ENCODE data around the gene SORCS2.

Gene SORCS2

DNA sequence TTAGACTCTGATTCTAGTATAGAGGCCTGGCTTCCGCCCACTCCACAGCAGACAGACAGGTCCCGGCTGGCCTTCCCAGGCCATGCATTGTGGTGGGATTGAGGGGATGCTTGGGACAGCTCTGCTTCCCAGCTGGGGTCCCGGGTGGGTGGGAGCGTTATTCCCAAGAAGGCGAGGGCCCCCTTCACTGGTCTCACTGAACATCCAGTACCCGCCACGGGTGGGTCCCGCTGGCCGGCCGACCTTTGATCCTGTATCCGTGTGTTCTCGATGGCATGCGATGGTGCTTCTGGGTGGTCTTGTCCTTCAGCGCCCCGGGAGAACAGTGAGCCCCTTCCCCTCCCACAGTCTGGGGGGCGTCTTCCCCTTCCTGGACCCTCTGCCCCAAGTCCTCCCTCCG, 515.9 kb downstream of the SORCS2 start:
- no peak for FAIRE-seq

DNA sequence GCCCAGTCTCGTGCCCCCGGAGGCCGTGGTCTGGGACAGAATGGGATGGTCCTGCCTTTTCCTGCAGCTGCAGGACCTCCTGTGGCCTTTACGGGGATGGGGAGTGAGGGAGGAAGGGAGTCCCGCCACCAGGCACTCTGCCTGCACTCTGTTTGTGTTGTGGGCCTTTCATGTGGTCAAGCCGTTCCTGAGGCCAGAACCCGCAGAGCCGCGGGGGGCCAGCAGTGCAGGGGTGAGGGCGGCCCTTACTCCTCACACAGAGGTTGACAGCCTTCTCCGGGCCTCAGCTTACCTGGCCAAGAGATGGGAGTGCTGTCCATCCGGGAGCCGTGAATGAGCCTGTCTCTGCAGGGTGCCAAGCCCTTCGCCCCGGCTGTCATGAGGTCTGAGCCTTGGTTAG, 516.6 kb downstream of the SORCS2 start:
- no peak for FAIRE-seq

DNA sequence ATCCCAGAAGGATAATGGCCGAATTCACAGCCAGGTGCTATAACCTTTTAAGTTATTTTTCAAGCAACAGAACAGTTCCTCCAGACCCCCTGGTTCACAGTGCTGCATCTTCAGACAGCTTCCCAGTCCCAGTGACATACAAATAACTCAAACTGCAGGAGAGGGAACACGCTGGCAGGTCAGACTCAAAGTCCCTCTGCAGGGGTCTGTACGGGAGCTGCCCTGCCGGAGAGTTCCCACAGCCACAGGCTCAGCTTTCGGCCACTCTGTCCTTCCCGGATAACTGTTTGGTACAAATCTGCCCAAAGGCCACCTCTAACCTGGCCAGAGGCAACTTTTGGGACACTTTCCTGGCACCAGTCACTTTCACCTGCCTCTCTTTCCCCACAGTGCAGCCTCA, 517.1 kb downstream of the SORCS2 start:
- FAIRE-seq: no peak

DNA sequence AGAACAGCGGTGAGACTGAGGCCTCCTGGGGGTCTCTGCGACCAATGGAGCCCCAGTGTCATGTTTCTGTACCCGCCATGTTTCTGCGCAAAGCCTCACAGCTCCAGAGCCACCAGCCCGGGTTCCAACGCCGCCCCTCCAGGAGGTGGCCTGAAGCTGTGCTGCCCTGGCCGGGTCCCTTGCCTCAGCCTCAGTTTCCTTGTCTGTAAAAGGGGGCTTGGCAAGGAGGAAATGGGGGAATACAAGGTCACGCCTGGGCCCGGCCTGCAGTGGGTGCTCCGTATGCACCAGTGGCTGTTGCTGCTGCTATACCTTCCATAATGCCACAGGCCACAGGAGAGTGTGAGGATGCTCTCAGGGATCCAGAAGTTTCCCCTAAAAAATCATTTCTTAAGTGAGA, 517.8 kb downstream of the SORCS2 start:
- no peak for FAIRE-seq

DNA sequence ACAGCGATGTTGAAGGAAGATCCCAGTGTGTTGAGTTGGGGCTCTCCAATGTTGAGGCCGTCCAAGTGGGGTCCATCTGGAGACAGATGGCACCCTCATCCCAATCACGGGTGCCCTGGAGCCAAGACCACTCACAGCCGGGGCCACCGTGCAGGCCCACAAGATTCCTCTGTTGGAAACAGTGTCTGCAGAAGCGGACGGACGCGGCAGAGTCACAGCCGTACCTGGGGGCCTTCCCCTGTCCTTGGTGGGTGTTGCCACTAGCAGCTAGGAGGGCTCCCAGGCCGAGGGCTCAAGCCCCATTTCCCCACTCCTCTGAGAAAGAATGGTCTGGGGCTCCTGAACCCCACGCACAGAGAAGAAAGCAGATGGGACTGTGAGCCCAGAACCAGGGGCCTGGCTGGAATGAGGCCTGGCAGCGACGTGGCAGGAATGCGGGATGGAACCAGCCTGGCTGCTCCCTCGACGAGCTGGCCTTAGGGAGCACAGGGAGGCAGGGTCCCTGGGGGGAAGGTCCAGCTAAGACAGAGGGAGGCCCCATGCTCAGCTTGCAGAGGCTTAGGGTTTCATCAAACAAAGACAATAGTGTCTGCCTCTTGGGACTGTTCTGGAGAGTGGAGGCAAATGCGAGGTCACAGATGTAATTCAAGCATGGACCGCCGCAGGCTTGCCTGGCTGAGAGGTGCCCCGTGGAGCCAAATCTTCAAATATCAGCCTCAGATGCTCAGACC, 518.4 kb downstream of the SORCS2 start:
- FAIRE-seq: no peak

DNA sequence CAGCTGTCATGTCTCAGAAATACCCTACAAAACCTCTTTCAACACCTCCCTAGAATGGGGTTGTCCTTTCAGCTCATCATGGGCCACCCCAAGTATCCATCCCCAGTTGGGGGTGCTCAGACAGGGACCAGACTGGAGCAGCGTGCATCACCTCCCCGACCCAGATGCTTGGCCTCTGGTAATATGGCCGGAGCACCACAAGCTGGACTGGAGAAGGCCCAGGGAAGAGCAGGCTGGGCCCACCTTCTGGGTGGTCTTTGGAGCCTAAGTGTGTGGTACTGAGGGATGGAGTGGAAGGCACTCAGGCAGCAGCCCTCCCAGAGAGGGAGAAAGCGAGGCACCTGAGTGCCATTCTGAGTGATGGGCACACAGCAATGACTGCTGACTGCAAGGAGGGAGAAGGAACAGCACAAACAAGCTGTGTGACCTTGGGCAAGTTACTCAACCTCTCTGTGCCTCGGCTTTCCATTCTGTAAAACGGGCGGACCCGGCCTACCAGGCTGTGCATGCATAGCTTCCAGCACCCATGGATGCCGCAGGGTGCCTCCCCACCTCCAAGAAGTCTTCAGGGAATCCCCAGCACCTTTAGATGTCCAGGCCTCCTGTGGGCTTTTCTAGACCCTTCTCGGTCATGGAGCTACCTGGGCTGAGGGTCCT, 519.1 kb downstream of the SORCS2 start:
- no peak for FAIRE-seq

DNA sequence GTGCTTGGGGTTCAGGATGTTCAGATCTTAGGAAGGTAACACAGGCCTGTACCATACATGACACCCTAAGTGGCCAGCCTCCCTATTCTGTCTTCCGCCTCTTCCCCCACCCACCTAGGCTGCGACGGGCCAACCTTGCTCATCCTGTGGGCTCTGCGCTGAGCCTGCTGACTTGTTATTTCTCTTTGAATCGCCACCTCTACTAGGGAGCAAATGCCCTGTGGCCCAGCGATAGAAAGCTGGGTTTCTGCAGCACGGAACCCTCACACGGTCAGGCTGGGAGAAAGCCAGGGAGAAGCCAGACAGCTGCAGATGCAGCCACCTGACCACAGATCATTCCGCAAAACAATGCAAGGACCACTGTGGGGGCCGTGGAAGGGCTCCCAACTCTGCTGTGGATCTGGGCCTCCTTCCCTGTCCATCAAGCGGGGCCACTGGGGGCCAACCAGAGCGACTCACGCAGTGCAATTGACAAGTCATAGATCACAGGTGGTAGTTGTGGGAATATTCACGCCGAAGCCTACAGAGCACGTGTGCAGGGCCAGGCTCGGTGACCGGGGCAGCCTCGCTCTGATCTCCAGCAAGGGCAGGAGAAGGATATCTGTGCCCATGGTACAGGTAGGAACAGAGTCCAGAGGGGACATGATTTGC, 519.8 kb downstream of the SORCS2 start:
- FAIRE-seq: no peak

DNA sequence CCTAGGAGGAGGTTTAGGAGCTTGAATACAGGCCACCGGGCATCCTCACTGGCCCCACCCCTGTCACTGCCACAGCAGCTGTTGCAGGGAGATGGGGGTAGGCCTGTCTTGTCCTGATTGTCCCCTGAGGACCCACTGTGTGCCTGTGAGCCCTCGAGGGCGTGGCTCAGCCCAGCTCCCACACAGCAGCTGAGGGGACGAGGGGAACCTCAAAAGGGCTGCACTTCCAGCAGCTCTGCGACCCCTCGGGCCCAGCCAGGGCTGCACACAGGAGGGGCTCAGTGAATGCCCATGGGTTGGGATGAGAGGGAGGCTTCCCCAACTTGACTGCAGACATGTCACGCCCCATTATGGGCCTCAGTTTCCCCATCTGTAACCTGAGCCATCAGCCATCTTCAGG, 521.4 kb downstream of the SORCS2 start:
- no peak for FAIRE-seq

DNA sequence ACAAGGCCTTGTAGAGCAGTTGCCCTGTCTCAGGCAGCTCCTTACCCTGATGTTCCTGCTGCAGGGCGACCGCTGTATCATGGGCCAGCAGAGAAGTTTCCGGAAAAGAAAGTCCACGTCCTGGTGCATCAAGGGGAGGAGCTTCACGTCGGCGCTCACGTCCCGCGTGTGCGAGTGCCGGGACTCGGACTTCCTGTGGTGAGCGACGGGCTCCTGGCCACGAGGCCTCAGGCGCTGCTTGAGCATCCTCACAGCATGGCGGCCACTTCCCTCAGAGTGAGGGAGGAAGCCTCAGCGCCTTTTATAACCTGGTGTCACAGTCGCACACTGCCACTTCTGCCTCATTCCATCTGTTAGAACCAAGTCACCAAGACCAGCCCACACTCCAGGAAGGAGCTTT, 521.8 kb downstream of the SORCS2 start:
- no peak for FAIRE-seq

DNA sequence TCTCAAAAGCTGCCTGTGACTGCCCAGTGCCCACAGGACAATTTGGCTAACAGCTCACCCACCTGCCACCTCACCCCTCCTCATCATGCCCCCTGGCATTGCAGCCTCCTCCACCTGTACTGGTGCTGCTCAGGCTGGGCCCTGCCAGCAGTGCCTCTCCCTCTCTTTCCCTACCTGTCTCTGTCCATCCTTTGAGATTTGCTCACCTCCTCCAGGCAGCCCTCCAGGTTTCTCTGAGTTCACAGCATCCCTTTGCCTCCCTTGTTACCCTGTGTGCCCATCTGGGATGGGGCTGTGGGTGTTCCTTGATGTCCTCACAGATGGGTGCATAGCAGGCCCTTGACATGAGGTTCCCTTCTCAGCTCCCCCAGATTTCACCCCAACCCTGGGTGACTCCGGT, 522.4 kb downstream of the SORCS2 start:
- FAIRE-seq: no peak

DNA sequence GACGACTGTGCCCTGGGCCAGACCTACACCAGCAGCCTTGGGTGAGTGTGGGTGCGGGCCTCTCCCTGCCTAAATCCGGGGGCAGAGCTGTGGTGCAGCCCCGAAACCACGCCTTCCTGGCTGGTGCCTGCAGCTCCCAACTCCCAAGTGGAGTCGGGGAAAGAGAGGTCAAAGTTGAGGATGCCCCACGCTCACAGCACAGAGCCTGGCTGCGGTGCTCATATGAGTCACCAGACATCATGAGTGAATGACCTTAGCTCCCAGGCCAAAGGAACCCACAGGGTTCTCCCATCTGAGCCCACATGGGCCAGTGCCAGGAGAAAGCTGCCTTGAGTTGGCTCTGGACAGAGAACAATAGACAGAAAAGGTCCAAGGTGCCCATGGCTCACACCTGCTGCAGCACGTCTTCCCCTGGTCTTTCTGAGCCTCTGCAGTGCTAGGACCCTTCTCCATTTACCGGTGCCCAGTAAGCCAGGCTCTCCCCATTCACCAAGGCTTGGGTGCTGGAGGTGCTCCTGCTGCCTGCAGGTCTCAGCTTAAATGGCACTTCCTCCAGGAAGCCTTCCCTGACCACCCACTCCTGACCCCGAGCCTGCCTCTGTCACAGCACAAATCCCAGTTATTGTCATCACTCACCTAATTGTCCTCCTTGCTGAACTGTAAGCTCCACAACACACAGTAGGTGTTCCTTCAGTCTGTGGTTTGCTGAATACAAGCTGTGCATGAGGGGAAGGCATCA, 523.1 kb downstream of the SORCS2 start:
- no peak for FAIRE-seq

DNA sequence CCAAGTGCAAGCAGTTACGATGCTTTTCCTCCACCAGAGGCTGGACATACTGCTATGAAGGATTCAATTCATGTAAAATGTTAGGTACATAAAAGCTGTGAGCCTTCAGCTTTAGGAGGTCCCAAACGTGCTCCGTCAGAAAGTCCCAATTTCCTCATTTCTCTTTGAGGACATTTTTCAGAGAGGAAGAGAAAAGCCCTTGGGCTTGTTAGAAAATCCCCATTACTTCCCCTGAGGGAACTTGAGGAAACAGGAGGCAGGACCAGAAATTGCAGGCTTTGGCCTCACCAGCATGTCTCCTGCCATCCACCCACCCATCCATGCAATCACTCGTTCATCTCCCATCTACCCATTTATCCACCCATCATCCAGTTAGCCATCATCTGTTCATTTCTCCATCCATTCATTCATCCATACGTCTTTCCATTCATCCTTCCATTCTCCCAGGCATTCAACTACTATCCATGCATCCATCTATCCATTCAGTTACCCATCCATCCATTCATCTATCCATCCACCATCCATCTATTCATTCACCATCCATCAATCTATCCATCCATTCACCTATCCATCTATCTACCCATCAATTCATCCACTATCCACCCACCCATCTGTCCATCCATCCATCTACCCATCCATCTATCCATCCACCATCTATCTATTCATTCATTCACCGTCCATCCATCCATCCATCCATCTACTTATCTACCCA, 523.8 kb downstream of the SORCS2 start:
- no peak for FAIRE-seq

DNA sequence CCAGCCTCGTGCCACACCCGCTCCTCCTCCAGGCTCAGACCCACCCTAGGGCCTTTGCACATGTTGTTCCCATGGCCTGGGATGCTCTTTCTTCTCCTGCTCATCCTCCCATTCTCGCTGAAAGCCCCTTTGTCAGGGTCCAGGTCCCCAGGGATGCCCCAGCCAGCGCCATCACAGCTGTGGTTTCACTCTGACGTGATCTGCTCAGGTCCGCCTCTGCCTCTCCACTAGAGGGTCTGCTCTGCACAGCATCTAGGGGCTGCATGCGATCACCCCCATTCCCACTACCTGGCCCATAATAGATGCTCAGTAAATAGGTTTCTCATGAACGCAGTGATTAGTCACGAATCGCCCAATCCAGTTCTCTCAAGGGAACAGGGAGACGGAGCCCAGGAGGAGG, 524.8 kb downstream of the SORCS2 start:
- no peak for FAIRE-seq

DNA sequence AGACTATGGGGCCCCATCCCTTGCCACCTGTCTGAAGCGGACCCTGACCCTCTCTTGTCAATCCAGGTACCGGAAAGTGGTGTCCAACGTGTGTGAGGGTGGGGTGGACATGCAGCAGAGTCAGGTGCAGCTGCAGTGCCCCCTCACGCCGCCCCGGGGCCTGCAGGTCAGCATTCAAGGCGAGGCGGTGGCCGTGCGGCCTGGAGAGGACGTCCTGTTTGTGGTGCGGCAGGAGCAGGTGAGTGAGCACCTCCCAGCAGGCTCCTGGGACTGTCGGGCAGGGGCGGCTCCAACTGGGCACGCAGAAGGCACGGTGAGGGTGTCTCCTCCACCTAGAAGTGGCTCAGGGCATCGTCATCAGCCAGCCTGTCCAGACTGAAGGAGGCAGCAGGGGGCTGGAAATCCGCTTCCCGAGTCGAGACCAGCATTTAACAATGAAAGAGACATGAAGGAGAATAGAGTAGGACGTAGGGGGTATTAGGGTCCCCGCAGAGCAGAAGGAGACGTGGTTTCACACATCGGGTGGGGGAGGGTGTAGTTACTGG, 525.7 kb downstream of the SORCS2 start:
- FAIRE-seq: no peak

DNA sequence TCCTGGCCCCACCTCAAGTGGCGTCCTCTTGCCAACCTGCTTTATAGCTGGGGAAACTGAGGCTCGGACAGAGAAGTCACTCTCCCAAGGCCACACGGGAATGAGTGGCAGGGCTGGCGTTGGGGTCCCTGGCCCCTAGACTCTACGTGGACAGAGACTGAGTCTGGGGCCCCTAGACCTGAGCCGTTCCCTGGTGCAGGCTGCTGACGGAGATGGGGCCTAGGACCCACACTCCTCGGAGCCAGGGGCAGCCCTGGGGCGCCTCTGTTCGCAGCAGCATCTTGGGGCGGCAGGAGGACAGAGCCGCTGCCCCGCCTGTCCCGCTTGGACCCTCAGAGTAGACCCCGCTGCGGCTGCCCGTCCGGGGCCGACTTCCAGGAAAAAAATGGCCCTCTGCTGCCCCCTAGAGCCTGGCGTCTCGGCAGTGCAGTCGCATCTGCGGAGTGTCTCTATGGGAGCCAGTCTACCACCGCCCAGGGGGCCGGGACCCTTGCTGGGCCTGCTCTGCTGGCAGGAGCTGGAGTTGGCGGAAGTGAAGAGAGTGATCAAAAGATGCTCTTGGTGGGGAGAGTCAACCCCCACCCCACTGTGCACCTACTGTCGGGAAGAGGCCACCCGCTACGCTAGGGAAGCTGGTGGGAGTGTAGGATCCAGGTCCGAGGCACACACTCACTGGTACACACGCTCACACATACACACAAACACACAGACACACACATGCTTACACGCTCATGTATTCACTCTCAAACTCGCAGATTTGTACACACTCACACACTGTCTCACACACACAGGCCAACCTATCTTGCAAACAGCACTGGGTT, 527.2 kb downstream of the SORCS2 start:
- FAIRE-seq: no peak

DNA sequence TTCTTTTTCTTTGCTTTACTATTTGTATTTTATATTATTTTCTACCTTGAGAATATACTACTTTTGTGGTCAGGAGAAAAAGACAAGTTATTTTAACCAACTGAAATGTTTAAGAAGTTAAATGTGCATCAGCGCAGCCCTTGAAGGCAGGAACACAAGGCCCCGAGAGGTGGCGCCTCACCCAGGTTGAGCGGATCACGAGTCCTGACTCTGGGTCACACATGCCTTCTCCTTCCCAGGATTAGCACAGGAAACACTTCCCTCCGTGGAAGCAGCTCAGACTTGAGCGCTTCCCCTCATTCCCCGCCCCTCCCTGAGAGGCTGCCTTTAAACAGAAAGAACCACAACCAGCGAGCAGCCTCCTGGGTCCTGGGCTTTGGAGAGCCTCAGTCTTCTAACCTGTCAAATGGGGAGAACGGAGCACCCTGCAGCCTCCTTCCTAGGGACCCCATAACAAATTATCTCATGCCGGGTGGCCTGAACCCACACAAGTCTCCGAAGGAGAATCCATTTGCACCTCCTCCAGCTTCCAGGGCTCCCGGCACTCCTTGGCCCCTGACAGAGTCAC, 529.7 kb downstream of the SORCS2 start:
- no peak for FAIRE-seq

DNA sequence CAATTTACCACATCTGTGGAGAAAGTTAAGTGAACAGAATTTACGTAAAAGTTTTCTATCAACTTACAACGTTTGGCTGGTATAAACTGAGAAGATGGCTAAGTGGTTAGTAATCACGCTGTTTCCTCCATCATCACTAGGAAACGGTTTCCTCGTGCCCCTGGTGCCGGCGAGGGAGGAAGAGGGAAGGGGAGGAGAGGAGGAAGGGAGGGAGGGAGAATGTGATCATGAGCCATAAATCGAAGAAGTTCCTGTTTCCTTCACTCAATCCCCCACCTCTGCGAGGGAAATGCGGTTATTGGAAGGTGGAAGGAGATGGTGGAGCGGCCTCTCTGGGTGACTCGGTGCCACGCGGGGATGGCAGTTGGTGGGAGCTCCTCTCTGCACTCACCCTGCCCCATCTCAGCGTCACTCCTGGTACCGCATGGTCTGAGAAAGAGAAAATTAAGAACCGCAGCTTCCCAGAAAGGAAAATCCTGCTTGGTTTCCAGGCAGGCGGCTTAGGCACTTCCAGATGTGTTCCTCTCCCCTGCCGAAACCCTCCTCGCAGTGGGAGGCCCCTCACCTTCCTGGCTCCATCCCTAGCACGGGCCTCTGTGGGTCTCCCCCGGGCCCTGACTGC, 530.5 kb downstream of the SORCS2 start:
- FAIRE-seq: no peak

DNA sequence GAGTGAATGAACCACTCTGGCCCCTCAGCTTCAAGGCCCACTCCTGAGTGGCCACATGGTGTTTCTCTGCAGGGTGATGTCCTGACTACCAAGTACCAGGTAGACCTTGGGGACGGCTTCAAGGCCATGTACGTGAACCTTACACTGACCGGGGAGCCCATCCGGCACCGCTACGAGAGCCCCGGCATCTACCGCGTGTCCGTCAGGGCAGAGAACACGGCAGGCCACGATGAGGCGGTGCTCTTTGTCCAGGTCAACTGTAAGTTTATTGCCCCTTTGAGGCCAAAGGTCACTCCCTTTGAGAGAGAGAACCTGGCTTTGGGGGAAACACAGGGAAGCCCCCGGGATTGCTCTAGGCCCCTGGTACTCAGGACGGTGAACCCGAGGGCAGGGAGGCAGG, 531.3 kb downstream of the SORCS2 start:
- no peak for FAIRE-seq

DNA sequence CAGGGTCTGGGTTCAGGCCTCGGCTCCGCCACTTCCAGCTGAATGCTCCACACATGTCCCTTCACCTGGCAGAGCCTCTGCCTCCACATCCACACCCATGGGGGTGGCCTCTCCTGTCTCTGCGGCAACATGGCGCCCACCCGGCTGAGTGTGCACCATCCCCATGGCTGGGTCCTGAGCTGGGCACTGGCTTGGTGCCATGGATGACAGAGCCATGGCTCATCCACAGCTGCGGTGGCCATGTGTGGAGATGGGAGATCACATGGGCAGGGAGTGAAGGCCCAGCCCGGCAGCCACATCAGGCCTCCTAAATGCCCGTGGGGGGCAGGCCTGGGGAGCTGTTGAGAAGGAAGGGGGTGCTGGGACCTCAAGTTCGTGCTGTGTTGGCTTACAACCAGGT, 533.6 kb downstream of the SORCS2 start:
- FAIRE-seq: no peak

DNA sequence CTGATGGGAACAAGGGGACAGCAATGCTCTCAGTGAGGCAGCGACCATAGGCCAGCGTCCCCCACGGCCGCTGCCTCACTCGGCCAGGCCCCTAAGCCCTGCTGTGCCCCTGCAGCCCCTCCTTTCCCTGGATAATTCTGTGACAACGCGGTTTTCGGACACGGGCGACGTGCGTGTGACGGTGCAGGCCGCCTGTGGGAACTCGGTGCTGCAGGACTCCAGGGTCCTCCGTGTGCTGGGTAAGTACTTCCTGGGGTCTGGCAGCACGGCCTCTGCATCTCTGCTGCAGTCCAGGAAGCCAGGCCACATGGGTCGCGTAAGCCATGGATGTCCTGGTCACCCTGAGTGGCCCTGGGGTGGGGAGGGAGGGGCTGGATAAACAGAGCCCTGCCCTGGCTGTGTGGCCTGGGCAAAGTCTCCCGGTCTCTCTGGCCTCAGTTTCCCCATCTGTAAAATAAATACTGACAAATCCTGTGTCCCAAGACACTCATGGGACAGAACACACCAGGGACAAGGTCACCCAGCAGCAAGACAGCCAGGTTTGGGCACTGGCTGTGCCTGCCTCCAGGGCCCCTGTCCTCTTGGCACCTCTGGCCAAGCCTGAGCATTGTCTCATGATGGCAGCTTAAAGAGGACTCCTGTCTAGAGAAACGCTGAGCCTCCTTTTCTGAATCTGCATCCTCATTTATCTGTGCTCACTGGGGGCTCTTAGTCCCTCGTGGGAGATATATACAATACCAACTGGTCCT, 534.5 kb downstream of the SORCS2 start:
- no peak for FAIRE-seq
